Mesothelial cell of epicardium (in vitro differentiated cells): ENCODE measurements around the gene FBXW9. TPM values are rescaled to one million over a fixed set of nuclear protein-coding genes. Genes with fewer than 3 reads are reported as not detected.
"Not testable (repeated sequence)": the region's sequence is repeated elsewhere in the genome, so short reads cannot be mapped to it uniquely, and the experiment has no call there.

Experiments
- DNase-seq, 2 experiments: peaks; one replicate each; pipeline ENCODE4 v3.0.0; 2021; ENCODE audit warnings: low spot score in 2 of 2; ENCODE audit not compliant: unreplicated experiment in 2 of 2
- H3K27ac Mint-ChIP-seq: 2 replicates; pipeline ENCODE4 v1.8.0; 2021; ENCODE audit warnings: mixed read lengths
- H3K27me3 Mint-ChIP-seq: 2 replicates; pipeline ENCODE4 v1.8.0; 2021; ENCODE audit warnings: low read depth, mixed read lengths
- H3K36me3 Mint-ChIP-seq: 2 replicates; pipeline ENCODE4 v1.8.0; 2021; ENCODE audit warnings: mixed read lengths
- H3K4me1 Mint-ChIP-seq: 2 replicates; pipeline ENCODE4 v1.8.0; 2021; ENCODE audit warnings: mixed read lengths
- H3K4me3 Mint-ChIP-seq: 2 replicates; pipeline ENCODE4 v1.8.0; 2021; ENCODE audit warnings: mild to moderate bottlenecking, moderate library complexity, mixed read lengths
- H3K9me3 Mint-ChIP-seq: 2 replicates; pipeline ENCODE4 v1.8.0; 2021; ENCODE audit warnings: mixed read lengths
- CTCF ChIP-seq: fragments of 200-600 bp; sonication (generic); IDR thresholded peaks from one replicate; pipeline ENCODE4 v1.5.0; 2021; ENCODE audit warnings: antibody characterized with exemption; ENCODE audit not compliant: unreplicated experiment
- total RNA-seq: library from RNA; stranded (reverse); gene quantifications from 3 replicates; pipeline ENCODE4 v1.2.1, GENCODE V29; 2021

FBXW9 gene
- total RNA-seq, 1 donor from 2014 or later, result 9.6 TPM

GRCh38 chr19:12720851-12721655, 24.6 kb upstream of the FBXW9 start:
- peaks cover 7% of the 10 kb centered on the region for H3K36me3 Mint-ChIP-seq
- peaks cover 26% of the 10 kb centered on the region for H3K4me1 Mint-ChIP-seq
- peak overlapping the region; percentile 99 for H3K27ac Mint-ChIP-seq
- H3K4me3 Mint-ChIP-seq, result peak overlapping the region; percentile 93
- no peak for DNase-seq
- TF ChIP-seq CTCF, result no peak
- H3K9me3 Mint-ChIP-seq, result no peaks in the 10 kb centered on the region
- no peaks in the 10 kb centered on the region for H3K27me3 Mint-ChIP-seq

- Mint-ChIP-seq H3K4me3 (peak overlapping the region; percentile 74), H3K4me1 (peaks cover 26% of the 10 kb centered on the region), H3K27ac (peak overlapping the region; percentile 91), H3K36me3 (peaks cover 7% of the 10 kb centered on the region), H3K9me3 (no peaks in the 10 kb centered on the region), H3K27me3 (no peaks in the 10 kb centered on the region)
- TF ChIP-seq CTCF, result no peak
- no peak for DNase-seq
These were observed 23.9 kb upstream of the FBXW9 start for GRCh38 chr19:12720296-12720695.

- Mint-ChIP-seq H3K27ac (no peak overlapping the region), H3K4me1 (peaks cover 11% of the 10 kb centered on the region), H3K9me3 (no peaks in the 10 kb centered on the region), H3K4me3 (no peak overlapping the region), H3K36me3 (peaks cover 24% of the 10 kb centered on the region), H3K27me3 (no peaks in the 10 kb centered on the region)
- no peak for TF ChIP-seq CTCF
- no peak for DNase-seq
These were observed 19.5 kb upstream of the FBXW9 start for GRCh38 chr19:12715929-12716328.

- Mint-ChIP-seq H3K36me3 (peaks cover 28% of the 10 kb centered on the region), H3K27me3 (no peaks in the 10 kb centered on the region), H3K4me1 (peaks cover 6% of the 10 kb centered on the region), H3K9me3 (no peaks in the 10 kb centered on the region), H3K27ac (no peak overlapping the region), H3K4me3 (no peak overlapping the region)
- no peak for TF ChIP-seq CTCF
- no peak for DNase-seq
These were observed 18.7 kb upstream of the FBXW9 start for GRCh38 chr19:12715102-12715501.

- not testable (repeated sequence) for H3K27me3 Mint-ChIP-seq, H3K4me1 Mint-ChIP-seq, H3K9me3 Mint-ChIP-seq, H3K27ac Mint-ChIP-seq, H3K4me3 Mint-ChIP-seq, DNase-seq
- peaks cover 30% of the 10 kb centered on the region for H3K36me3 Mint-ChIP-seq
These were observed 16.9 kb upstream of the FBXW9 start for GRCh38 chr19:12713304-12713703.

GRCh38 chr19:12712077-12712476, 15.6 kb upstream of the FBXW9 start:
- H3K27ac Mint-ChIP-seq, H3K4me3 Mint-ChIP-seq, H3K27me3 Mint-ChIP-seq, DNase-seq, H3K4me1 Mint-ChIP-seq, H3K9me3 Mint-ChIP-seq: not testable (repeated sequence)
- peak; percentile 13 for TF ChIP-seq CTCF
- H3K36me3 Mint-ChIP-seq, result peaks cover 30% of the 10 kb centered on the region
